Activated naive CD8-positive, alpha-beta T cell treated with anti-CD3 and anti-CD28 coated beads, Interleukin-2, amount 50 U/mL, for 16 hours (primary cell): ENCODE measurements around the gene PRAMEF27.
"Not testable (repeated sequence)": the region's sequence is repeated elsewhere in the genome, so short reads cannot be mapped to it uniquely, and the experiment has no call there.

Experiments used
- DNase-seq: peaks from one replicate; pipeline ENCODE4 v3.0.0-alpha.2; 2020; ENCODE audit warnings: low read depth, low spot score

The PRAMEF27 gene

GRCh38 chr1:13056475-13056874, at the start of gene PRAMEF27:
TSS of gene PRAMEF27 (minus strand) at chr1:13056575. CDS start at chr1:13053659, 2,916 bp downstream.
- DNase-seq: not testable (repeated sequence)

- not testable (repeated sequence) for DNase-seq
These were observed 14.1 kb upstream of the PRAMEF27 start, which contains the start of gene PRAMEF25 for GRCh38 chr1:13070474-13070873. TSS of gene PRAMEF25 (plus strand) at chr1:13070774. CDS start at chr1:13073694, 2,920 bp downstream.

GRCh38 chr1:13019846-13020245, 36.5 kb downstream of the PRAMEF27 start:
- not testable (repeated sequence) for DNase-seq

DNA sequence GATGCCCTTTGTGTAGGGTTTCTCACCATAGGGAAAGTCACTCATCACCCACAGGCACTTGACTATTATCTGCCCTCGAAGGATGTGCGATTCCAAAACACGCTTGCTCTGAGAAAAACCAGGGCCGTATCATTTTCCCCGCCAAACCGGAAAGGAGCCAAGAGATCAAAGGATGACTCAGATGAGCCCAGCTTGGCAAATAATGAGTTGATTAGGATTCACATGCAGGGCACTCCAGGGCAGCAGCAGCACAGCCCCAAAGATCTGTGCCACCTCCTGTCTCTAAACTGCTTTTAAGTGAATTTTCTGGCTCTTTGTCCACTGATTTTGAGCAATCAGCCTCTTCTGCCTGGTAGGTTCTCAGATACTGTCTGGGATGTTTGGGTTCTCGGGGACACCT, 44.4 kb downstream of the PRAMEF27 start:
- not testable (repeated sequence) for DNase-seq

- not testable (repeated sequence) for DNase-seq
These were observed 47.0 kb downstream of the PRAMEF27 start for GRCh38 chr1:13009348-13009747.

- not testable (repeated sequence) for DNase-seq
These were observed 50.6 kb downstream of the PRAMEF27 start for GRCh38 chr1:13005732-13006131.
